ENCODE data around the gene ECHS1. TPM values are rescaled to one million over a fixed set of nuclear protein-coding genes. Genes with fewer than 3 reads are reported as not detected.

Gene ECHS1
- total RNA-seq, 1 experiment from 2014 or later, result 90.7 TPM

DNA sequence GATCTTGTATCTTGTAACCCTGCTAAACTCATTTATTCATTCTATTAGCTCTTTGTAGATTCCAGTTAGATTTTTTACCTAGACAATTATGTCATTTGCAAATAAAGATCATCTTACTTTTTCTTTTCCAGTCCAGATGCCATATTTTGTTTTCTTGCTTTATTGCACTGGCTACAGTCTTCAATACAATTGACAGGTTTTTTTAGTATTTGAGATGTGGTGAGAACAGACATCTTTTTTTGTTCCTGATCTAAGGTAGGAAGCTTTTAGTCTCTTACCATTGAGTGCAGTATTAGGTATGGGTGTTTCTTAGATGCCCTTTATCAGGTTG lies 39.2 kb upstream of the ECHS1 start:
- Histone ChIP-seq H3K4me2 (no peak overlapping the region), H3K36me3 (ENCODE audit: low read depth) (peaks cover 22% of the 10 kb centered on the region), H3K4me1 (replicated peaks; ENCODE audit: insufficient read depth) (no peaks in the 10 kb centered on the region), H3K9me3 (ENCODE audit: insufficient read depth, low read depth) (peaks cover 4% of the 10 kb centered on the region; the same call in 1 of the 2 replicates), H3K79me2 (ENCODE audit: low read depth) (peaks cover 18% of the 10 kb centered on the region; the same call in 1 of the 2 replicates), H3F3A (ENCODE audit: insufficient read depth, low read depth) (no peaks in the 10 kb centered on the region), H4K20me1 (ENCODE audit: insufficient read depth) (no peaks in the 10 kb centered on the region), H3K9me2 (ENCODE audit: insufficient read depth) (no peaks in the 10 kb centered on the region), H3K27me3 (ENCODE audit: insufficient read depth, low read depth) (no peaks in the 10 kb centered on the region), H3K27ac (no peak overlapping the region), H3K4me3 (no peak overlapping the region), H2AFZ (no peak overlapping the region)
- DNase-seq, result no peak
- POLR2A ChIA-PET (ENCODE audit: unreplicated experiment), result no interaction called here
- BruUV-seq (replicated peaks), result no TSS peak
- TF ChIP-seq, protein P1, sequence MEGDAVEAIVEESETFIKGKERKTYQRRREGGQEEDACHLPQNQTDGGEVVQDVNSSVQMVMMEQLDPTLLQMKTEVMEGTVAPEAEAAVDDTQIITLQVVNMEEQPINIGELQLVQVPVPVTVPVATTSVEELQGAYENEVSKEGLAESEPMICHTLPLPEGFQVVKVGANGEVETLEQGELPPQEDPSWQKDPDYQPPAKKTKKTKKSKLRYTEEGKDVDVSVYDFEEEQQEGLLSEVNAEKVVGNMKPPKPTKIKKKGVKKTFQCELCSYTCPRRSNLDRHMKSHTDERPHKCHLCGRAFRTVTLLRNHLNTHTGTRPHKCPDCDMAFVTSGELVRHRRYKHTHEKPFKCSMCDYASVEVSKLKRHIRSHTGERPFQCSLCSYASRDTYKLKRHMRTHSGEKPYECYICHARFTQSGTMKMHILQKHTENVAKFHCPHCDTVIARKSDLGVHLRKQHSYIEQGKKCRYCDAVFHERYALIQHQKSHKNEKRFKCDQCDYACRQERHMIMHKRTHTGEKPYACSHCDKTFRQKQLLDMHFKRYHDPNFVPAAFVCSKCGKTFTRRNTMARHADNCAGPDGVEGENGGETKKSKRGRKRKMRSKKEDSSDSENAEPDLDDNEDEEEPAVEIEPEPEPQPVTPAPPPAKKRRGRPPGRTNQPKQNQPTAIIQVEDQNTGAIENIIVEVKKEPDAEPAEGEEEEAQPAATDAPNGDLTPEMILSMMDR (conservative IDR thresholded peaks at IDR 0.05), result no peak
- TF ChIP-seq EZH2 (IDR thresholded peaks at IDR 0.05; ENCODE audit: low read depth), result no peak
- CTCF ChIA-PET, result no interaction called here
- intact Hi-C loops (cut with micrococcal nuclease; ENCODE audit: unreplicated experiment), result no loop called here

DNA sequence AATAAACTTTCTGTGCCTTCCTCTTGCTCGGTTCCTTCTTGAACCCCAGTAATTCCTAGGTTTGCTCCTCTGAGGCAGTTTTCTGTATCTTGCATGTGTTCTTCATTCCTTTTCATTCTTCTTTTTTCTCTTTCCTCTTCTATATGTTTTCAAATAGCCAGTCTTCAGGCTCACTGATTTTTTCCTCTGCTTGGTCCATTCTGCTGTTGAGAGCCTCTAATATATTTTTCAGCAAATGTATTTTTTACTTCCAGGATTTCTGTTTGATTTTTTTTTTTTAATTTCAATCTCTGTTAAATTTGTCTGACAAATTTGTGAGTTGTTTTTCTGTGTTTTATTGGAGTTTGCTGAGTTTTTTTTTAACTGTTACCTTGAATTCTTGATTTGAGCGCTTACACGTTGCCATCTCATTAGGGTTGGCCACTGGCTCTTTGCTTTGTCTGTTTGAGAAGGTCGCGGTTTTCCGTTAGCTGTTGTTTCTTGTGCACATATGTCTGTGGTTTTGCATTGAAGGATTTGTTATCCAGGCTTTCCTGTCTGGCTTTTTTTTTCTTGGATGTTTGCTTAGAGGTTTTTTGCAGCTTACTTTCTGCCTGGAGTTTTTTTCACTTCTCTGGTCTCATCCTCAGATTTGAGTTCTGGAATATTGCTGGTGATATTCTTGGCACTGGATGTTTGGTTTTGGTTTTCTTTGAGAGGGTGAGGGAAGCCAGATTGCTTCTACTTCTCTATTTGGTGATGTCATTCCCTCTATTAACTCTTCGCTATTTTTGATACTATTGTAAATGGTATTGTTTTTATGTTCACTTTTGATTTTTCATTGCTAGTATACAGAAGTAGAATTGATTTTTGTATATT lies 38.6 kb upstream of the ECHS1 start:
- DNase-seq, result no peak
- Histone ChIP-seq H3K27ac (no peak overlapping the region), H4K20me1 (ENCODE audit: insufficient read depth) (no peaks in the 10 kb centered on the region), H3K9me2 (ENCODE audit: insufficient read depth) (no peaks in the 10 kb centered on the region), H3K9me3 (ENCODE audit: insufficient read depth, low read depth) (peaks cover 4% of the 10 kb centered on the region; the same call in 1 of the 2 replicates), H3K27me3 (ENCODE audit: insufficient read depth, low read depth) (no peaks in the 10 kb centered on the region), H3K79me2 (ENCODE audit: low read depth) (peaks cover 18% of the 10 kb centered on the region; the same call in 1 of the 2 replicates), H3K4me1 (replicated peaks; ENCODE audit: insufficient read depth) (no peaks in the 10 kb centered on the region), H3K36me3 (ENCODE audit: low read depth) (peaks cover 22% of the 10 kb centered on the region), H3K4me2 (no peak overlapping the region), H2AFZ (no peak overlapping the region), H3F3A (ENCODE audit: insufficient read depth, low read depth) (no peaks in the 10 kb centered on the region), H3K4me3 (no peak overlapping the region)
- ChIA-PET CTCF (no interaction called here), POLR2A (ENCODE audit: unreplicated experiment) (no interaction called here)
- intact Hi-C loops (cut with micrococcal nuclease; ENCODE audit: unreplicated experiment), result no loop called here
- TF ChIP-seq EZH2 (IDR thresholded peaks at IDR 0.05; ENCODE audit: low read depth), result no peak
- TF ChIP-seq, protein P1 (conservative IDR thresholded peaks at IDR 0.05), result no peak
- BruUV-seq (replicated peaks), result no TSS peak

DNA sequence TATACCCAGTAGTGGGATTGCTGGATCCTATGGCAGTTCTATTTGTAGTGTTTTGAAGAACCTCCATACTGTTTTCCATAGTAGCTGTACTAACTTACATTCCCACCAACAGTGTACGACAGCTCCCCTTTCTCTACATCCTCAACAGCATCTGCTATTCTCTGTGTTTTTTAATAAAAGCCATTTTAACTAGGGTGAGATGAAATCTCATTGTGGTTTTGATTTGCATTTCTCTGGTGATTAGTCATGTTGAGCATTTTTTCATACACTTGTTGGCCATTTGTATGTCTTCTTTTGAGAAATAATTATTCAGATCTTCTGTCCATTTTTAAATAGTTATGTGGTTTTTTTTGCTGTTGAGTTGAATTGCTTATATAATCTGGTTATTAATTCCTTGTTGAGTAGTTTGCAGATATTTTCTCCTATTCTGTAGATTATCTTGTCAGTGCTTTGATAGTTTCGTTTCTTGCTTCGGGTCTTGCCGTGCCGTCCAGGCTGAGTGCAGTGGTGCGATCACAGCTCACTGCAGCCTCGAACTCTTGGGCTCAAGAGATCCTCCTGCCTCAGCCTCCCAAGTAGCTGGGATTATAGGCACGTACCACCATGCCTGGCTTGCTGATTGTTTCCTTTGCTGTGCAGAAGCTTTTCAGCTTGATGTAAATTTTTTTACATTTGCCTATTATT lies 32.8 kb upstream of the ECHS1 start:
- Histone ChIP-seq H3K9me2 (ENCODE audit: insufficient read depth) (no peaks in the 10 kb centered on the region), H3K4me1 (replicated peaks; ENCODE audit: insufficient read depth) (no peaks in the 10 kb centered on the region), H3K27ac (no peak overlapping the region), H3K79me2 (ENCODE audit: low read depth) (peaks cover 18% of the 10 kb centered on the region; the same call in 1 of the 2 replicates), H3K4me3 (no peak overlapping the region), H4K20me1 (ENCODE audit: insufficient read depth) (no peaks in the 10 kb centered on the region), H3K9me3 (ENCODE audit: insufficient read depth, low read depth) (no peaks in the 10 kb centered on the region; the same call in 1 of the 2 replicates), H3K36me3 (ENCODE audit: low read depth) (peaks cover 10% of the 10 kb centered on the region; the same call in 1 of the 2 replicates), H3K27me3 (ENCODE audit: insufficient read depth, low read depth) (no peaks in the 10 kb centered on the region), H3F3A (ENCODE audit: insufficient read depth, low read depth) (no peaks in the 10 kb centered on the region), H3K4me2 (no peak overlapping the region), H2AFZ (no peak overlapping the region)
- no TSS peak for BruUV-seq (replicated peaks)
- intact Hi-C loops (cut with micrococcal nuclease; ENCODE audit: unreplicated experiment), result no loop called here
- CTCF ChIA-PET, result no interaction called here
- TF ChIP-seq, protein P1 (conservative IDR thresholded peaks at IDR 0.05), result no peak
- no peak for TF ChIP-seq EZH2 (IDR thresholded peaks at IDR 0.05; ENCODE audit: low read depth)
- DNase-seq, result no peak
- POLR2A ChIA-PET (ENCODE audit: unreplicated experiment), result no interaction called here
